K562 (cell line): Measurements from ENCODE around the gene KIF26B. TPM values are rescaled to one million over a fixed set of nuclear protein-coding genes. Genes with fewer than 3 reads are reported as not detected.

Experiments
- ATAC-seq: fragments of 200-7000 bp; cut with Tn5 transposase; 3 replicates; pipeline ENCODE4 v1.9.1; 2020; ENCODE audit warnings: moderate library complexity
- BruUV-seq: library from RNA; stranded (reverse); fragments of 400-500 nt; replicated peaks from 2 replicates; lab custom pipeline; 2021; lab: Mats Ljungman, UMichigan
- CTCF ChIA-PET: fragments of 300-600 bp; formaldehyde crosslinking; extraction: SDS; loops from one replicate; lab custom pipeline; 2021; ENCODE audit warnings: low intra/inter-chr PET ratio; lab: Yijun Ruan, JAX
- POLR2A ChIA-PET: fragments of 300-600, 350-650 bp; sonication (Branson Sonifier 250); formaldehyde crosslinking; extraction: SDS; loops from one replicate; lab custom pipeline; 2021; ENCODE audit warnings: antibody characterized with exemption, inconsistent platforms; lab: Yijun Ruan, JAX
- DNase-seq, 4 experiments: peaks; one replicate each; pipeline versions ENCODE4 v3.0.0 to v3.0.0-alpha.2; 2011 to 2018; ENCODE audit warnings: low spot score in 3 of 4, mixed read lengths in 3 of 4; ENCODE audit errors: extremely low read depth in 1 of 4
- FAIRE-seq: peaks from 2 replicates; lab custom pipeline; 2011; peaks lifted over from hg19 to GRCh38; lab: Jason Lieb, UNC
- H2AFZ ChIP-seq: 2 replicates; pipeline ENCODE4 v1.6.0; 2011; ENCODE audit warnings: low read depth, low read length, control low read depth, inconsistent platforms
- H3K27ac ChIP-seq: fragments of 200-600 bp; 3 replicates; pipeline ENCODE4 v1.8.0; 2011; ENCODE audit warnings: low read depth, mild to moderate bottlenecking, control low read depth, inconsistent platforms, low read length, moderate library complexity, mixed read lengths; ENCODE audit errors: extremely low read depth
- H3K27me3 ChIP-seq, 2 experiments: fragments of 300-600 bp in 1 of 2; 2 replicates in 1 of 2; 3 replicates in 1 of 2; pipeline versions ENCODE4 v1.6.0 to v1.8.0; 2011; ENCODE audit warnings: inconsistent platforms in 2 of 2, low read length in 2 of 2, mild to moderate bottlenecking in 1 of 2, mixed read lengths in 1 of 2, moderate library complexity in 1 of 2; ENCODE audit not compliant: control insufficient read depth in 2 of 2, insufficient read depth in 2 of 2
- H3K36me3 ChIP-seq: fragments of 300-600 bp; 3 replicates; pipeline ENCODE4 v1.8.0; 2011; ENCODE audit warnings: mild to moderate bottlenecking, low read length, inconsistent platforms; ENCODE audit not compliant: control insufficient read depth, insufficient read depth
- H3K4me1 ChIP-seq, 2 experiments: fragments of 200-600 bp in 1 of 2; replicated peaks in 1 of 2; 2 replicates in 1 of 2; 3 replicates in 1 of 2; pipeline versions ENCODE4 v1.5.1 to v1.8.0; 2011; ENCODE audit warnings: inconsistent platforms in 2 of 2, low read length in 2 of 2, mild to moderate bottlenecking in 1 of 2, mixed read lengths in 1 of 2, moderate library complexity in 1 of 2; ENCODE audit not compliant: control insufficient read depth in 2 of 2, insufficient read depth in 2 of 2
- H3K4me2 ChIP-seq: 2 replicates; pipeline ENCODE4 v1.6.1; 2011; ENCODE audit warnings: low read length, control low read depth, inconsistent platforms, mixed read lengths; ENCODE audit not compliant: insufficient read depth
- H3K4me3 ChIP-seq: fragments of 200-600 bp; sonication (generic), shearing (Covaris generic); 2 replicates; pipeline ENCODE4 v1.5.1; 2016; ENCODE audit warnings: control low read depth, inconsistent platforms
- H3K79me2 ChIP-seq: fragments of 200-600 bp; 3 replicates; pipeline ENCODE4 v1.8.0; 2011; ENCODE audit warnings: low read length, inconsistent platforms; ENCODE audit not compliant: control insufficient read depth, insufficient read depth
- H3K9ac ChIP-seq, 2 experiments: 2 replicates each; pipeline versions ENCODE4 v1.6.0 to v1.6.1; 2011; ENCODE audit warnings: low read depth in 2 of 2, low read length in 2 of 2, control low read depth in 1 of 2, inconsistent platforms in 1 of 2, mild to moderate bottlenecking in 1 of 2, mixed read lengths in 1 of 2; ENCODE audit not compliant: insufficient read depth in 1 of 2
- H3K9me1 ChIP-seq: one replicate; pipeline ENCODE4 v1.6.0; 2011; ENCODE audit warnings: inconsistent platforms, mild to moderate bottlenecking, low read length, moderate library complexity; ENCODE audit not compliant: control insufficient read depth, insufficient read depth
- H3K9me3 ChIP-seq: replicated peaks from 2 replicates; pipeline ENCODE4 v1.5.1; 2011; ENCODE audit warnings: low read depth, low read length, inconsistent platforms; ENCODE audit not compliant: control insufficient read depth, insufficient read depth
- H4K20me1 ChIP-seq: replicated peaks from 2 replicates; pipeline ENCODE4 v1.6.1; 2011; ENCODE audit warnings: low read length, inconsistent platforms, mixed read lengths; ENCODE audit not compliant: control insufficient read depth, insufficient read depth
- AFF4 ChIP-seq: sonication (generic); formaldehyde crosslinking; IDR thresholded peaks from 2 replicates; pipeline ENCODE4 v1.8.0; 2023; ENCODE audit warnings: mild to moderate bottlenecking, missing genetic modification reagents
- EZH2 ChIP-seq: IDR thresholded peaks from 2 replicates; pipeline ENCODE4 v1.6.1; 2012; ENCODE audit warnings: low read depth, mild to moderate bottlenecking, inconsistent platforms, low read length, borderline replicate concordance
- FOXP1 ChIP-seq: sonication (generic); formaldehyde crosslinking; IDR thresholded peaks from 2 replicates; pipeline ENCODE4 v1.8.0; 2022; ENCODE audit warnings: mild to moderate bottlenecking, missing genetic modification reagents
- HDAC1 ChIP-seq, 2 experiments: fragments of 450-650 bp; IDR thresholded peaks; 2 replicates each; pipeline ENCODE4 v1.6.1; 2016 to 2017; ENCODE audit warnings: inconsistent platforms in 1 of 2, mild to moderate bottlenecking in 1 of 2, moderate library complexity in 1 of 2
- HDAC6 ChIP-seq: IDR thresholded peaks from 2 replicates; pipeline ENCODE4 v1.6.1; 2012; ENCODE audit warnings: low read depth, mild to moderate bottlenecking, control low read depth, inconsistent platforms, low read length, moderate library complexity
- HIVEP1 ChIP-seq: fragments of 250-450 bp; sonication (Bioruptor Pico); IDR thresholded peaks from 2 replicates; pipeline ENCODE4 v1.4.0; 2020; ENCODE audit warnings: mild to moderate bottlenecking
- HLTF ChIP-seq: fragments of 450-650 bp; IDR thresholded peaks from 2 replicates; pipeline ENCODE4 v1.6.1; 2016
- KAT2B ChIP-seq: IDR thresholded peaks from one replicate; pipeline ENCODE4 v1.6.1; 2012; ENCODE audit warnings: low read depth, mild to moderate bottlenecking, control low read depth, inconsistent platforms, low read length, moderate library complexity
- MCM2 ChIP-seq: fragments of 450-650 bp; IDR thresholded peaks from 2 replicates; pipeline ENCODE4 v1.6.1; 2017; ENCODE audit warnings: low read depth, mild to moderate bottlenecking
- MEF2A ChIP-seq: IDR thresholded peaks from 2 replicates; pipeline ENCODE4 v1.6.1; 2011; ENCODE audit warnings: low read depth, mild to moderate bottlenecking, low read length, moderate library complexity; ENCODE audit not compliant: control insufficient read depth
- NUFIP1 ChIP-seq: fragments of 450-650 bp; IDR thresholded peaks from 2 replicates; pipeline ENCODE4 v1.6.1; 2018; ENCODE audit not compliant: partially characterized antibody
- SRF ChIP-seq, 2 experiments: fragments of 250-450, 450-650 bp in 1 of 2; sonication (Bioruptor Pico) in 1 of 2; sonication (generic) in 1 of 2; formaldehyde crosslinking; IDR thresholded peaks; 2 replicates each; pipeline versions ENCODE4 v1.5.0 to v1.5.1; 2020 to 2022; ENCODE audit warnings: mild to moderate bottlenecking in 1 of 2, missing genetic modification reagents in 1 of 2
- TRIM24 ChIP-seq, 2 experiments: fragments of 450-650 bp; IDR thresholded peaks; 2 replicates each; pipeline ENCODE4 v1.6.1; 2016
- ZNF282 ChIP-seq: sonication (generic); formaldehyde crosslinking; IDR thresholded peaks from 2 replicates; pipeline ENCODE4 v1.8.1; 2023; ENCODE audit warnings: missing genetic modification reagents
- WGBS: fragments of 100-300 bp; shearing (Covaris generic); methylation state at CpG from one replicate; pipeline ENCODE4 v1.1.6; 2016; ENCODE audit warnings: low coverage, mixed read lengths; ENCODE audit not compliant: insufficient coverage; ENCODE audit errors: missing lambda C conversion rate; 5-methylcytosine and 5-hydroxymethylcytosine counted together
- in situ Hi-C: fragments of 300-500 bp; cut with MboI; formaldehyde crosslinking; loops from 4 replicates; pipeline ENCODE4 v1.15.0; 2018; ENCODE audit warnings: inconsistent platforms, mixed read lengths
- intact Hi-C: fragments of 100-400 bp; cut with micrococcal nuclease; formaldehyde crosslinking; loops from 2 replicates; pipeline ENCODE4 v1.14.2; 2022
- polyA plus RNA-seq, 8 experiments: library from polyadenylated mRNA; depleted of rRNA in 4 of 8; stranded (reverse) in 5 of 8; unstranded in 3 of 8; fragments of >200 nt; fragmentation: Nextera tagmentation in 2 of 8; fragmentation: Illumina TruSeq in 1 of 8; extraction: Ambion mirVana in 2 of 8; extraction: Trizol in 1 of 8; gene quantifications; 2 replicates each; pipeline versions ENCODE4 v1.2.1 to v1.2.3, GENCODE V29; 2011 to 2014; ENCODE audit warnings: inconsistent platforms in 1 of 8, missing spikeins in 1 of 8
- total RNA-seq, 7 experiments: library from RNA; depleted of rRNA in 6 of 7; stranded (reverse); fragments of >200 nt in 6 of 7; fragmentation: Illumina TruSeq in 2 of 7; extraction: Trizol in 2 of 7; gene quantifications; 2 replicates each; pipeline versions ENCODE4 v1.2.1 to v1.2.3, GENCODE V29; 2011 to 2021; ENCODE audit warnings: low replicate concordance in 1 of 7

The KIF26B gene
- total and polyA plus RNA-seq, 9 of the 15 experiments (the other 6 are each of a cell fraction or from before 2014, with no cell fraction given) = 0.02 to 0.08 (median 0.03) TPM; not detected in 6

- no peak for TF ChIP-seq MCM2
- TF ChIP-seq AFF4 (CRISPR knock-in tag) = no peak
- no peak for TF ChIP-seq FOXP1
- TF ChIP-seq SRF (CRISPR knock-in tag; IDR thresholded peaks at IDR 0.05) = no peak
- no peak for TF ChIP-seq TRIM24 (IDR thresholded peaks at IDR 0.05)
- TF ChIP-seq HDAC6 = no peak
- TF ChIP-seq ZNF282 (CRISPR knock-in tag) = no peak
- no peak for TF ChIP-seq HDAC1 (IDR thresholded peaks at IDR 0.05)
- TF ChIP-seq HIVEP1 (CRISPR knock-in tag) = no peak
- no peak for TF ChIP-seq MEF2A
- TF ChIP-seq NUFIP1 = no peak
- no peak for TF ChIP-seq EZH2
- TF ChIP-seq KAT2B = no peak
- no peak for TF ChIP-seq HLTF
- BruUV-seq = no TSS peak
- Histone ChIP-seq H3K79me2 (no peaks in the 10 kb centered on the region), H4K20me1 (peaks cover 7% of the 10 kb centered on the region; the same call in 1 of the 2 replicates), H3K4me2 (no peak overlapping the region), H3K27me3 (peaks cover 63 to 93% of the 10 kb centered on the region in 2 experiments; a peak in 4 of 5 replicates), H3K9ac (no peak overlapping the region), H3K4me3 (no peak overlapping the region), H3K9me3 (no peaks in the 10 kb centered on the region), H3K27ac (no peak overlapping the region), H3K9me1 (no peaks in the 10 kb centered on the region), H2AFZ (no peak overlapping the region), H3K36me3 (no peaks in the 10 kb centered on the region), H3K4me1 (peaks cover 0 to 31% of the 10 kb centered on the region in 2 experiments; a peak in 2 of 5 replicates)
- FAIRE-seq = no peak
- DNase-seq = no peak
- CTCF ChIA-PET = no interaction called here
- POLR2A ChIA-PET = interaction anchor here (0.9 kb wide), 1 partner anchor 22 kb away, joined by 3 read pairs; no protein-coding TSS in a partner anchor
- intact Hi-C loops (no loop called here), in situ Hi-C loops (no loop called here)
- ATAC-seq = peak; percentile 23; the same call in 1 of the 3 replicates
- 20% methylated on average over 25 of the region's 25 CpGs for WGBS
Measured at GRCh38 chr1:245686006-245686405, 531.2 kb downstream of the KIF26B start.
